GM12878 (cell line): ENCODE data around the gene OSTN. TPM values are rescaled to one million over a fixed set of nuclear protein-coding genes. Genes with fewer than 3 reads are reported as not detected.

ENCODE experiments used
- BCL3 ChIP-seq: IDR thresholded peaks from 2 replicates; pipeline ENCODE4 v1.6.1; 2011; ENCODE audit warnings: borderline replicate concordance, low read depth, mild to moderate bottlenecking, moderate library complexity, low read length; ENCODE audit not compliant: insufficient read depth, poor library complexity, severe bottlenecking
- DPF2 ChIP-seq: fragments of 450-650 bp; IDR thresholded peaks from 2 replicates; pipeline ENCODE4 v1.6.1; 2017; ENCODE audit warnings: mild to moderate bottlenecking
- GABPA ChIP-seq: IDR thresholded peaks from 2 replicates; pipeline ENCODE4 v1.6.1; 2014; ENCODE audit warnings: antibody characterized with exemption, low read depth, mild to moderate bottlenecking, inconsistent platforms
- IRF4 ChIP-seq: IDR thresholded peaks from 2 replicates; pipeline ENCODE4 v1.6.1; 2011; ENCODE audit warnings: low read depth, low read length
- MEF2B ChIP-seq: fragments of 450-650 bp; IDR thresholded peaks from 2 replicates; pipeline ENCODE4 v1.6.1; 2018; ENCODE audit warnings: mild to moderate bottlenecking, moderate library complexity; ENCODE audit not compliant: partially characterized antibody, poor library complexity, severe bottlenecking
- NBN ChIP-seq: fragments of 450-650 bp; IDR thresholded peaks from 2 replicates; pipeline ENCODE4 v1.6.1; 2016
- PBX3 ChIP-seq: IDR thresholded peaks from 2 replicates; pipeline ENCODE4 v1.6.1; 2011; ENCODE audit warnings: mild to moderate bottlenecking, low read depth, low read length, moderate library complexity; ENCODE audit not compliant: insufficient replicate concordance
- POU2F2 ChIP-seq: IDR thresholded peaks from 3 replicates; pipeline ENCODE4 v1.6.1; 2011; ENCODE audit warnings: low read depth, mild to moderate bottlenecking, low read length, borderline replicate concordance
- RAD21 ChIP-seq: IDR thresholded peaks from 2 replicates; pipeline ENCODE4 v1.6.1; 2011; ENCODE audit warnings: mild to moderate bottlenecking, low read depth, low read length, moderate library complexity; ENCODE audit not compliant: insufficient read depth
- RBBP5 ChIP-seq: fragments of 200-600 bp; sonication (generic); conservative IDR thresholded peaks from 2 replicates; pipeline ENCODE4 v1.6.1; 2016
- SIN3A ChIP-seq: IDR thresholded peaks from 2 replicates; pipeline ENCODE4 v1.6.1; 2012; ENCODE audit warnings: low read depth, low read length, improper control_type of control experiment
- SREBF2 ChIP-seq: IDR thresholded peaks from 2 replicates; pipeline ENCODE4 v1.6.1; 2012; ENCODE audit warnings: mild to moderate bottlenecking, low read length
- TCF3 ChIP-seq: IDR thresholded peaks from 2 replicates; pipeline ENCODE4 v1.6.1; 2012; ENCODE audit warnings: low read depth, mild to moderate bottlenecking, low read length, borderline replicate concordance; ENCODE audit not compliant: insufficient read depth
- USF1 ChIP-seq: IDR thresholded peaks from 2 replicates; pipeline ENCODE4 v1.6.1; 2011; ENCODE audit warnings: borderline replicate concordance, low read depth, mild to moderate bottlenecking, moderate library complexity, mixed read lengths, low read length; ENCODE audit not compliant: insufficient read depth; ENCODE audit errors: extremely low read length
- USF2 ChIP-seq: IDR thresholded peaks from 2 replicates; pipeline ENCODE4 v1.6.1; 2011; ENCODE audit warnings: low read depth, low read length, improper control_type of control experiment, borderline replicate concordance
- polyA plus RNA-seq, 11 experiments: library from polyadenylated mRNA; depleted of rRNA in 4 of 11; unstranded in 6 of 11; stranded (reverse) in 5 of 11; fragments of >200 nt; fragmentation: Nextera tagmentation in 4 of 11; fragmentation: Illumina TruSeq in 1 of 11; extraction: Ambion mirVana in 4 of 11; extraction: Trizol in 1 of 11; gene quantifications; 1 replicate in 1 of 11; 2 replicates in 10 of 11; pipeline versions ENCODE4 v1.2.1 to v1.2.3, GENCODE V29; 2011 to 2016; ENCODE audit warnings: inconsistent platforms in 2 of 11, missing spikeins in 2 of 11, low read depth in 1 of 11
- total RNA-seq, 4 experiments: library from RNA; depleted of rRNA in 3 of 4; stranded (reverse); fragments of >200 nt in 3 of 4; fragmentation: Illumina TruSeq in 1 of 4; extraction: Trizol in 1 of 4; gene quantifications; 2 replicates each; pipeline versions ENCODE4 v1.2.1 to v1.2.3, GENCODE V29; 2013 to 2021
- TF ChIP-seq, protein P1 (sequence below): fragments of 450-650 bp; IDR thresholded peaks from 2 replicates; pipeline ENCODE4 v1.6.1; 2017; ENCODE audit warnings: mild to moderate bottlenecking, low read depth, inconsistent platforms; ENCODE audit not compliant: poor library complexity, severe bottlenecking
- TF ChIP-seq, protein P2 (sequence below): fragments of 450-650 bp; IDR thresholded peaks from 2 replicates; pipeline ENCODE4 v1.6.1; 2016; ENCODE audit warnings: mild to moderate bottlenecking

The OSTN gene
- total and polyA plus RNA-seq, 10 of the 15 experiments (the other 5 are each of a cell fraction or from before 2014, with no cell fraction given), result 0.04 to 0.27 (median 0.06) TPM; not detected in 6

GRCh38 chr3:191235331-191236314, 36.6 kb downstream of the OSTN start (continued):
- TF ChIP-seq USF1 (no peak), NBN (peak; percentile 83; the same call in 1 of the 2 replicates), USF2 (no peak), PBX3 (peak; percentile 59), IRF4 (peak; percentile 73), SREBF2 (no peak), DPF2 (peak; percentile 87), TCF3 (0 out of 2 replicates have a peak, but pooled peaks have one; percentile 57), GABPA (no peak; the same call in 1 of the 2 replicates), RAD21 (peak; percentile 30; the same call in 1 of the 2 replicates), RBBP5 (no peak), POU2F2 (peak; percentile 78; the same call in 1 of the 3 replicates), MEF2B (peak; percentile 89), BCL3 (peak; percentile 63), SIN3A (no peak)
- TF ChIP-seq, protein P1, sequence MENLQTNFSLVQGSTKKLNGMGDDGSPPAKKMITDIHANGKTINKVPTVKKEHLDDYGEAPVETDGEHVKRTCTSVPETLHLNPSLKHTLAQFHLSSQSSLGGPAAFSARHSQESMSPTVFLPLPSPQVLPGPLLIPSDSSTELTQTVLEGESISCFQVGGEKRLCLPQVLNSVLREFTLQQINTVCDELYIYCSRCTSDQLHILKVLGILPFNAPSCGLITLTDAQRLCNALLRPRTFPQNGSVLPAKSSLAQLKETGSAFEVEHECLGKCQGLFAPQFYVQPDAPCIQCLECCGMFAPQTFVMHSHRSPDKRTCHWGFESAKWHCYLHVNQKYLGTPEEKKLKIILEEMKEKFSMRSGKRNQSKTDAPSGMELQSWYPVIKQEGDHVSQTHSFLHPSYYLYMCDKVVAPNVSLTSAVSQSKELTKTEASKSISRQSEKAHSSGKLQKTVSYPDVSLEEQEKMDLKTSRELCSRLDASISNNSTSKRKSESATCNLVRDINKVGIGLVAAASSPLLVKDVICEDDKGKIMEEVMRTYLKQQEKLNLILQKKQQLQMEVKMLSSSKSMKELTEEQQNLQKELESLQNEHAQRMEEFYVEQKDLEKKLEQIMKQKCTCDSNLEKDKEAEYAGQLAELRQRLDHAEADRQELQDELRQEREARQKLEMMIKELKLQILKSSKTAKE, result peak; percentile 88
- TF ChIP-seq, protein P2, sequence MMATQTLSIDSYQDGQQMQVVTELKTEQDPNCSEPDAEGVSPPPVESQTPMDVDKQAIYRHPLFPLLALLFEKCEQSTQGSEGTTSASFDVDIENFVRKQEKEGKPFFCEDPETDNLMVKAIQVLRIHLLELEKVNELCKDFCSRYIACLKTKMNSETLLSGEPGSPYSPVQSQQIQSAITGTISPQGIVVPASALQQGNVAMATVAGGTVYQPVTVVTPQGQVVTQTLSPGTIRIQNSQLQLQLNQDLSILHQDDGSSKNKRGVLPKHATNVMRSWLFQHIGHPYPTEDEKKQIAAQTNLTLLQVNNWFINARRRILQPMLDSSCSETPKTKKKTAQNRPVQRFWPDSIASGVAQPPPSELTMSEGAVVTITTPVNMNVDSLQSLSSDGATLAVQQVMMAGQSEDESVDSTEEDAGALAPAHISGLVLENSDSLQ, result peak; percentile 69
